HL-60/S4 treated with phorbol 12-myristate 13-acetate at 8.2 ng/mL for 4 days and 3 days (cell line): Measurements from ENCODE around the gene SOCS1.

Source experiments
- in situ Hi-C: fragments of 300-500 bp; cut with MboI; formaldehyde crosslinking; loops from 2 replicates; pipeline ENCODE4 v1.15.0; 2022; ENCODE audit warnings: low sequenced_read_pairs

The SOCS1 gene

DNA sequence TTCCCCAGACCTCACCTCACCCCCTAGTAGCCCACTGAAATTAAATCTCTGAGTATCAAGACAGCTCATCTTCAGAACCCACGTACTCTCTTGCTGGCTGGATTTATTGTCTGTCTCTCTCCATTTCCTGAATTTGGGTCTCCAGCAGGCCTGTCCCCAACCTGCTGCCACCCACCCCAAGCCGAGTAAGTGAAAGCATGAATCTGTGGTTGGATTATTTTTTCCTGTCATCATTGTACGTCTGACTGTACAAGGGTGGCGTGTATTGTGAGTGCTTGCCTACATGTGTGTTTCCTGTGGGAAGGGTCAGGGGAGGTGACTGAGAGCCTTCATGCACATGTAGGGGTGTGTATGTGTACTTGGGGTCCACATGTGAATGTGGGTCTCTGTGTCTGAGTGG lies 7.7 kb upstream of the SOCS1 start:
- in situ Hi-C loops = loop anchor here (25.0 kb wide), 1 partner anchor 301 kb away; no protein-coding TSS in a partner anchor

DNA sequence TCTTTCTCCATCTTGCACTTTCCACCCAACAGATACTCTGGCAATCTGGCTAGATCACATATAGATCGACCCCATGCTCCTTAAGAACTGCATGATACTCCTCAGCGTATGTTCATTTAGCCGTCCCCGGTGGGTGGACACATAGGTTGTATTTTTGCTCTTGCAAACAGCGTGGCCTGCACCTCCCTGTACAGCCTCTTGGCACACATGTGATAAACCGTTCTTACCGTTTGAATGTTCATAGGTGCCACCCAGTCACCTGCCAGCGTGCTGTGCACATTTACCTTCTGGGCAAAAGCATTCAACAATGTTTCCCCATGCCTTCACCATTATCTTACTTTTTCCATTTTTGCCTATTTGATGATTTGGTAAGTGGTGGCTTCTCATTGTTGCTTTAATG lies 6.9 kb upstream of the SOCS1 start:
- in situ Hi-C loops = loop anchor here (25.0 kb wide), 1 partner anchor 301 kb away; no protein-coding TSS in a partner anchor

DNA sequence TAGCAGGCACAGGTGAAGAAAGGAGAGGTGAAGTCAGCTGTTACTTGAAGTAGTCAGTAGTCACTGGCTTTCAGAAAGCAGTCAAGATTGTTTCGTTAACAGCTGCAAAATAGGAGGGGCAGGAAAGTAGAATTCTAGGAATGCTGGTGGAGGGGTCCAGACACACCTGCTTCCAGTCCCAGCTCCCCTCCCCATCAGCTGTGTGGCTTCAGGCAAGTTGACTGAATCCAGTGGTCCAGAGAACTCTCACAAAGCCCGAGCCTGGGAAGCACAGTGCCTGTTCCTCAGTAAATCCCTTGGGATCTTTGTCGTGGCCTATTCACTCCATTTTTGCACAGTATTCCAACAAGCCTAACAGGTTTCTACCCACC lies 4.6 kb upstream of the SOCS1 start:
- in situ Hi-C loops = loop anchor here (25.0 kb wide), 1 partner anchor 298 kb away; no protein-coding TSS in a partner anchor

DNA sequence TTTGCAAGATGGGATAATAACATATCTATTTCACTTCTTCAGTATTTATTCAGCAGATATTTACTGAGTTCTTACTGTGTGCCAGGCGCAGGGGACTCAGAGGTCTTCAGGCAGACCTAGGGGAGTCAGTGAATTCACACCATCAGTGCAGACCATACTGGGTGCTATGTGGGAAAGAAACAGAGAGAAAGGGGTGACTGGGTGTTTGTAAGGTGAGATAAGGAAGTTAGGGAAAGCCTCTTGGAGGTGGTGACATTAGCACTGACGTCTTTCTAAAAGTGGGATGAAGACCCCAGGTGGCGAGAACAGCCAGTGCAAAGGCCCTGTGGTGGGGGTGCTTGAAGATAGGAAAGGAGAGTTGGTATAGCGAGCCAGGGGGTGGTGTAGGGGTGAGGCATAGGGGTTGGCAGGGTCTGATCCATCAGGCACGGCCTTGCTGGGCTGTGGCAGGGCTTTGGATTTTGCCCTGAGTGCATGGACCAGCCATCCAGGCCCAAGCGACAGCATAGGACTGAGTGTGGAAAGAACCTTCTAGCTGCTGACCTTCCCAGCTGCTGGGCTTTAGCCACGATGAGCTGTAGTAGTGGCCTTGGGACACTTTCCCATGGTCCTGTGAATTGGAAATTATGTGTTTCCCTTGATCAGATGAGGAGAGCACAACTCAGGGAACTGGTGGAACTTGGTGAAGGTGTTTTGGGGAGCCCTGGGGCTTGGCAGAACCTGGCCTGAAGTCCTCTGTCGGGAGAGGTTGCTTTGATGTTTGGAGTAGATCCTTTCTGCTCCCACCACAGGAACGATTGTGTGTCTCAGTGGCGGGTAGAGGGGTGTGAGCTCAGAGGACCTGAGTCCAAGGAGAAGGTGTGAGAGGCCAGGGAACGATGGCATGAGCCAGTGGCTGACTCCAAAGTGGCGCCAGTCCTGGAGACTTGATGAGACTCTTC lies 3.9 kb upstream of the SOCS1 start:
- in situ Hi-C loops = loop anchor here (25.0 kb wide), 1 partner anchor 298 kb away; no protein-coding TSS in a partner anchor

DNA sequence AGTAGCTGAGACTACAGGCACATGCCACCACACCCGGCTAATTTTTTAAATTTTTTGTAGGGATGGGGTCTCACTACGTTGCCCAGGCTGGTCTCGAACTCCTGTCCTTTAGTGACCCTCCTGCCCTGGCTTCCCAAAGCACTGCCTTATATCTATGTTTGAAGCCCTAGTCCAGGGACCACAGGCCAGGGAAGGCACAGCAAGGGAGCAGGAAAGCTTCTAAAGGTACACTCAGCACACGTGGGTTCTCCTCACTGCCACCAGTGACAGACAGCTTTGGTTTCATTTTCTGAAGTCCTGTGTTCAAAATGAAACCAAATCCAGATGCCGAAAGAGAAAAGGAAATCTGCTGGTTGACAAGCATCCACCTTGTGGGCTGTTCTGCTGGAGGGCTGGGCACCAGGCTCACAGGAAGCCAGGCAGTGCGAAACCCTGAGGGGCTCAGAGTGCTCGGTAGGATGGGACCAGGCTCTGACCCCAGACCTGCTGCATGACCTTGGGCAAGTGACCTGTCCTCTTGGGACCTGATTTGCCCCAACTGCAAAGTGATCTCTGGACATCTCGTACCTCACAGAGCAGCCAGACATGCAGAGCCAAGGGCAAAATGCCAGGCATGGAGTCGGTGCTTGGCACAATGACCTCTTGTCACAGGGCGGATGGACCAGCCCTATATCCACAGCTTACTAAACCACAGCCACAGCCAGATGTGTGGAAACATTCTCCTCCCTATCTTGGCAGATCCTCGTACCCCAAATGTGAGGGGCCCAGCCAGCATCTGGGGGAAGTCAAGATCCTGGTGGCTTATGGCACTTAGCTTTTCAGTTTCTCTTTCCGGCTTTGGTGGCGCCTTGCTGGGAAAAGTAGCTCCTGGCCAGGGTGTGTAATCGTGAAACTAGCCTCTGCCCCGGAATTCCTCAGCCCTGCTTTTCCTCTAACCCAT lies 2.8 kb upstream of the SOCS1 start:
- in situ Hi-C loops = loop anchor here (25.0 kb wide), 1 partner anchor 297 kb away; no protein-coding TSS in a partner anchor

DNA sequence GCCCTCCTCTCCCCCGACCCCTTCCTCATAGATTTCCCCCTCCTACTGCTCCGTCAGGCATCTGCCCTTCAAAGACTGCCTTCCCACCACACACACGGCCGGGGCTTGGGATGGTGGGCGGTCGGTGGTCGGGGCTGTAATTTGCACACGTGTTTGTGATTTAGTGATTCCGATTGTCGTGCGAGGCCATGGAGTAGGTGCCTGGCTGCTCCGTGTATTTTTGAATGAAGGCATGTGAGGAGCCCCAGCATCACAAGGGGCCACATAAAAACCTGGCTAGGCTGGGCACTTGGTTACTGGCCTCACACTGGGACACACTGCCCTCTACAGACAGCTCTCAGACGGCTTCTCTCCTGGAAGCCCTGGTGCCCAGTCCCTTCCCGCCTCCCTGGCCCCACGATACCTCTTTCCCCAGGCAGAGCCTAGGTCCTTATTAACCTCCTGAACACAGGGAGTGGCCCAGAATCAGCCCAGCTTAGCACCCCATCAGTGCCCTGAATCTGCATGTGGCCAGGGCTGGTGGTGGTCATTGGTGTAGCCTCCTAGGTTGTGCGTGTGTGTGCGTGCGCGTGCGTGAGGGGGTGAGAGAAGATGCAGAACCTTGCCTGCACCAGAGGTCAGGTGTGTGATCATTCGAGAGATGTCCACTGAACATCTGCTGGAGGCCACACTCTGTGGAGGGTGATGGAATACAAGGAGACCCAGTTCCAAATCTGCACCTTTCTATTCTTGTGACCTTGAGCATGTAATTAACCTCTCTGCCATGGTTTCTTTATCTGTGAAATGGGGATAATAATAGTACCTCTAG lies 1.3 kb upstream of the SOCS1 start:
- in situ Hi-C loops = loop anchor here (25.0 kb wide), 1 partner anchor 295 kb away; no protein-coding TSS in a partner anchor

DNA sequence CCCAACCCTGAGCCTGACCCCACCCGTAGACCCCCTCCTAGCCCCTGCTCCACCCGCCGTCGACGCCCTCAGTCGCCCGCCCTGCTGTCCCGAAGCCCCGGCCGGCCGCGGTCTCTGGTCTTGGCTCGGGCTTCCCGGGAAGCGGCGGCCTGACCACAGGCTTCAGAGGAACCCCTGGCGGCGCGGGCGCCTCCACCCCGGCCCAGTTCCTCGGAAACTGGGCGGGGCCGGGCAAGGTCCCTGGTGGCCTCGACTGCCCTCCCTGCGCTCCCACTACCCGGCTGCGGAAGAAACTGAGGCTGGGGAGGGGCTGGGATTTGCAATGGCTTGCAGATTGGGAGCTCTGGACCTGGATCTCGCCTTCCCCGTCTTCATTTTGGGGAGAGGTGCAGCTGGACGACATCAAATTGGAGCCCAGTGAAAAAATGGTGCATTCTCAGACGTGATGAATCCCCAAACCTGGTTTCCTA lies 692 bp upstream of the SOCS1 start:
- in situ Hi-C loops = loop anchor here (25.0 kb wide), 1 partner anchor 294 kb away; no protein-coding TSS in a partner anchor

DNA sequence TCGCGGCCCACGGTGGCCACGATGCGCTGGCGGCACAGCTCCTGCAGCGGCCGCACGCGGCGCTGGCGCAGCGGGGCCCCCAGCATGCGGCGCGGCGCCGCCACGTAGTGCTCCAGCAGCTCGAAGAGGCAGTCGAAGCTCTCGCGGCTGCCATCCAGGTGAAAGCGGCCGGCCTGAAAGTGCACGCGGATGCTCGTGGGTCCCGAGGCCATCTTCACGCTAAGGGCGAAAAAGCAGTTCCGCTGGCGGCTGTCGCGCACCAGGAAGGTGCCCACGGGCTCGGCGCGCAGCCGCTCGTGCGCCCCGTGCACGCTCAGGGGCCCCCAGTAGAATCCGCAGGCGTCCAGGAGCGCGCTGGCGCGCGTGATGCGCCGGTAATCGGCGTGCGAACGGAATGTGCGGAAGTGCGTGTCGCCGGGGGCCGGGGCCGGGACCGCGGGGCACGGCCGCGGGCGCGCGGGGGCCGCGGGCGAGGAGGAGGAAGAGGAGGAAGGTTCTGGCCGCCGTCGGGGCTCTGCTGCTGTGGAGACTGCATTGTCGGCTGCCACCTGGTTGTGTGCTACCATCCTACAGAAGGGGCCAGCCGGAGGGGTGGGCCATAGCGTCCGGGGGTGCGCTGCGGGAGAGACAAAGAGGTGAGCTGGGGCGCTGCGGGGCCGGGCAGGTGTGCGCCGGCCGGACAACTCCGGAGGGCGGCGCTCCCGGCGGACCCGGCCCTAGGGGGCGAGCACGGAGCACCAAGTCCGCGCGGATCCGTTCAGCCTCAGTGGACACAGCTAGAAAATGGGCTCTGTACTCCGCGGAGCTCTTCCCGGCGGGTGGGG lies 879 bp downstream of the SOCS1 start:
- in situ Hi-C loops = loop anchor here (25.0 kb wide), 1 partner anchor 293 kb away; no protein-coding TSS in a partner anchor

DNA sequence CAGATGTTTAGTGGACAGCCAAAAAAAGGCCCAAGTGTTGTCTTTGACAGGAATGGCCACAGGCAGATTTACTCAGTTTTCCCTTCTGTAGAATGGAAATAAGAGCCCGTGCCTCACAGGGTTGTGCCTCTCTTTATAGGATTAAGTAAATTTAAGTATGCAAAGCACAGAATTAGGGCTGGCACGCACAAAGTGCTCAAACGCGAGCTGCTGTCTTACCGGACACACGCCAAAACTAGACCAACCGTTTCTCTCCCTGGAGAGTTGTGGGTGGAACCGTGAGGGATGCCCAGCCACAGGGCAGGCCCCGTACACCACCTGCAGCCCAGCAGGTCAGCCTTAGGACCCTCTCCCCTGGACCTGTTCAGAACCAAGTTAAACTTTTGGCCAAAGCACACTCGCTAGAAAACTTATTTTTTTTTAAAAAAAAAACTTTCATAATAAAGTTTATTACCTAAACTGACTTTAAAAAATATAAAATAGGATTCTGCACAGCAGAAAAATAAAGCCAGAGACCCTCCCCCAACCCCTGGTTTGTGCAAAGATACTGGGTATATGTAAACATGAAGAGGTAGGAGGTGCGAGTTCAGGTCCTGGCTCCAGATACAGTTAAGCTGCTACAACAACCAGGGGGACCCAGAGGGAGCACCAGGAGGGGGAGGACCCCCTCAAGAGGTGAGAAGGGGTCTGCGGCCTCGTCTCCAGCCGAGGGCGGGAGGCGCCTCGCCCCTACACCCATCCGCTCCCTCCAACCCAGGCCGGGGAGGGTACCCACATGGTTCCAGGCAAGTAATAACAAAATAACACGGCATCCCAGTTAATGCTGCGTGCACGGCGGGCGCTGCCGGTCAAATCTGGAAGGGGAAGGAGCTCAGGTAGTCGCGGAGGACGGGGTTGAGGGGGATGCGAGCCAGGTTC lies 1.8 kb downstream of the SOCS1 start:
- in situ Hi-C loops = loop anchor here (25.0 kb wide), 1 partner anchor 292 kb away; no protein-coding TSS in a partner anchor

DNA sequence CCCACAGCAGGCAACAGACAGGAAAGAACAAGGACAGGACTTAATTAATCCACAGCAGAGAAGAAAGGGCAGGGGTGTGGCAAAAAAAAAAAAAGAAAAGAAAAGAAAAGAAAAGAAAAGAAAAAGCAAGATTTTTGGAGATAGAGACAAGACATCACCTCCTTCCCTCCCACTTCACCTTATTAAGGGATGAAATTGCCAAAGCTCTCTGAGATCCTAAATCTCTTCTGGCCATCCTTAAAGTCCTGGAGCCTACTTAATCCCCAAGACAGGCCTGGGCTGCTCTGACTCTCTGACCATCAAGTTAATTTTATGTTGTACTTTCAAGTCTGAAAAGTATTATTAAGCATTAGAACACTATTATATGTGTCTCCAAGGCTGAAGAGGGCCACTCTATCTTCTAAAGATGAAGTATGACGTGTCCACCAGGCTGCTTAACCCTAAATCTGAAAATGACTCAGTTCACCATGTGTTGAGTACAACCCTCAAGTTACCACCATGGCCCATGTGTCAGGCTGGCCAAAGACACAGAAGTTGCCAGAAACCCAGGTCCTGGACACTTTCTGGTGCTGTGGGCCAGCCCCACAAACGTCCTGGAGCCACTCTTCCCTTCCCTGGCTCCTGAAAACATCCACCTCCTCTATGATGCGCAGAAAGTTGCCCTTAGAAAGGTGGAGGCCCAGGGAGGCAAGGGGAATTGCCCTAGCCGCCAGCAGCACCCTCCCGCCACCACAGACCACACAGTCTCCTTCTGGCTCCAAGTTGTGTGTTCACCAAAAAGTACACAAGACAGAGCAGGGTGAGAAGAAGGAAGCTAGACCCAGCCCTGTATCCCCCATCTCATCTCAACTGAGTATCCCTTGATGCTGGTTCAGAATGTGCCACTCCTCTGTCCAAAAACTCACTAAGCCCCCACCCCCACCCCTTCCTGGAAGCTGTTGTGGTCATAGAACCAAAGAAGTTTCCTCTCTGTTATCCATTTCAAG lies 2.7 kb downstream of the SOCS1 start:
- in situ Hi-C loops = loop anchor here (25.0 kb wide), 1 partner anchor 291 kb away; no protein-coding TSS in a partner anchor

DNA sequence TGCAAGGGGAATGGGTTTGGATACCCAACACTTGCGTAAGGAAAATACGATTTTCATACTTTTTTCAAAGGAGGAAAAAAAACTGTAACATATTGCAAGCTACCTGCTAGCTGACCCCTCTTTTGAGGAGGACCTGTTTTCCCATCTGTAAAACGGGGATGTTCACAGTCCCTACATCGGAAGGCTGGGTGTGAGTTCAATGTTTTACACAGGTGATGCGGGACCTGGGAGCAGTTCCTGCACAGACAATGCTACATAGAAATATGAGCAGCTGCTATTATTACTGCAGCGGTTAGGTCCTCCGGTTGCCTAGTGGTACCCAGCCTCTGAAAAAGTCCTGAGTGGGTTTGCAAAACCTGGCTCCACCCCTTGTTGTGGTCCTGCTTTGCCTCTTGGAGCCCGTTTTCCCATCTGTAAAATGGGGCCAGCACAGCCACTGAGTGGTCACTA lies 3.5 kb downstream of the SOCS1 start:
- in situ Hi-C loops = loop anchor here (25.0 kb wide), 1 partner anchor 290 kb away; no protein-coding TSS in a partner anchor

DNA sequence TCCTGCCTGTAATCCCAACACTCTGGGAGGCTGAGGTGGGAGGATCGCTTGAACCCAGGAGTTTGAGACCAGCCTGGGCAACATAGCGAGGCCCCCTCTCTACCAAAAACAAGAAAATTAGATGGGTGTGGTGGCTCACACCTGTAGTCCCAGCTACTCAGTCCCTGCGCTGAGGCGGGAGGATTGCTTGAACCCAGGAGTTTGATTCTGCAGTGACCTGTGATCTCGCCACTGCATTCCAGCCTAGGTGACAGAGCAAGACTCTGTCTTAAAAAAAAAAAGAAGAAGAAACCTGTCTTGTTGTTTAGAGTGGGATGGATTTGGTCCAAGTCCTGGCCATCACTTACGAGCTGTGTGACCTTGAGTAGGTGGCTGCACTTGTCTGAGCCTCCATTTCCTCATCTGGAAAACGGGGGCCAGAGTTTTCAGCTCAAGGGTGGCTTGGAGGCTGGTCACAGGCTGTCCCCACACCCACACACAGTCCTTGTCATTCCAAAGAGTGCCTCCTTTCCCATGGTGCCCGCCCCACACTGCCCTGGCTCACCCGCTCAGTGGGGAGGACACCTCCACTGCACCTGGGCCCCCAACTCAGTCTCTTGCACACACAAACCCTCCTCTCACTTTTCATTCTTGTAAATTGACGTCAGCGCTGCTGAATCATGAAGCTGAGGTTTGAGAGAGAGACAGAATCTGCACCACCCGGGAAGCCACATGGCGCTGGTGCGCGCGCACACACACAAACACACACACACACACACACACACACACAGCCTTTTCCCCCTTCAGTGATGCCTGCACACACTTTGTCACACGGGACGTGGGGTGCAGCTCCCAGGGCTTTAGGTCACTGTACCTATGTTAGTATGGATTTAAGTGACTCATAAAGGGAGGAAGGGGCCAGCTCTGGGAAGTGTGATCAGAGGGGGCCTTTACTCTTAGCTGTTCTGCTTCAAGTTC lies 4.2 kb downstream of the SOCS1 start:
- in situ Hi-C loops = loop anchor here (25.0 kb wide), 1 partner anchor 290 kb away; no protein-coding TSS in a partner anchor

DNA sequence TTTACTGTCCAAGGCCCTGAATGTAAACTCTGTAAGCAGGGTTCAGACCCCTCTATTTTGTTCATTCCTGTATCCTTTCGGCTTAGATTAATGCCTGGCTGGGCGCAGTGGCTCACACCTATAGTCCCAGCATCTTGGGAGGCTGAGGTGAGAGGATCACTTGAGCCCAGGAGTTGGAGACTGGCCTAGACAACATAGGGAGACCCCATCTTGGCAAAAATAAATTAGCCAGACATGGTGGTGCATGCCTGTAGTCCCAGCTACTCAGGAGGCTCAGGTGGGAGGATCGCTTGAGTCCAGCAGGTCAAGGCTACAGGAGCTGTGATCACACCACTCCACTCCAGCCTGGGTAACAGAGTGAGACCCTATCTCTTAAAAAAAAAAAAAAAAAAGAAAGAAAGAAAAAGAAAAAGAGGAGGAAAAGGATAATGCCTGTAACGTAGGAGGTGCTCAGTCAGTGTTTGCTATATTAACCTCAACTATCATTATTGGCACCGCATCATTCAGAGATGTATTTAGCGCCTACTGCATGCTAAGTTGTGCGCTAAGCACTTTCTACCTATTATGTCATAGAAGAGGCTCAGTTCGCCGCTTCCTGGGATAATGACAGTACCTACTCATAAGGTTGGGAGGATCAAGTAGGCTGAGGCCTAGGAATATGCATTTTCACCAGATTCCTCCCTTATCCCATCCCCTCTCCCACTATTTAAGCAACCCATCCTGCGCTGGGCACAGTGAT lies 5.0 kb downstream of the SOCS1 start:
- in situ Hi-C loops = loop anchor here (25.0 kb wide), 1 partner anchor 289 kb away; no protein-coding TSS in a partner anchor

DNA sequence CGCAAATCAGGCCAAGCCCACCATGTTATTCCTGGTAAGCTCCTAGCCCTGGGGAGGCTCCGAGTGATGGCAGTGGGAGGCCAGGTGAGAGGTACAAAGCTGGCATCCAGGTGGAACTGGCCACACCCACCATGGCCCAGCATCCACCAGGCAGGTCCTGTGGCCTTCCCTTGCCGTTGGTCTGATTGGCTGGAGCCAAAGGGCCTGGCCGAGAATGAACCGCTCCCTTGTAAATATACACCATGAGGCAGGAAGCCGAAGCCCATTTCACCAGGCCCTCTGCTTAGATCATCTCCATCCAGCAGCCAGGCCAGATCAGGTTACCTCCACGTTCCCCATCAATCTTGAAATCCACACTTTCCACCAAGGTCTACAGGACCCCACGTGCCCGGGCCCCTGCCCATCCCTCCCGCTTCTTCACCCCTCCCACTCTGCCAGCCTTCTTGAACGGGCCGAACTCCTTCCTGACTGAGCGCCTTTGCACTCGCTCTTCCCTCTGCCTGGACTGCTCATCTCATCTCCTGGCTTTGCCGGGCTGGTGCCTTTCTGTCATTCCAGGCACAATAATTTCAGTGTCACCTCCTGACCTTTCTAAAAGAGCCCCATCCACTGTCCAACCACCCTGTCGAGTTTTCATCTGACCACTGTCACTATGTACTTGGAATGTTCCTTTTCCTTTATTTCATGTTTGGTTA lies 5.8 kb downstream of the SOCS1 start:
- in situ Hi-C loops = loop anchor here (25.0 kb wide), 1 partner anchor 288 kb away; no protein-coding TSS in a partner anchor
